Fibroblast of villous mesenchyme (primary cell): ENCODE results near the gene RBFOX2. TPM values are rescaled to one million over a fixed set of nuclear protein-coding genes. Genes with fewer than 3 reads are reported as not detected.
A peak's percentile ranks its signal among the peaks of the same experiment; 100 is the strongest.

Source experiments
- DNase-seq: peaks from one replicate; pipeline ENCODE4 v3.0.0-alpha.2; 2010; ENCODE audit warnings: low read depth
- H3K4me3 ChIP-seq: 2 replicates; pipeline ENCODE4 v1.5.1; 2011; ENCODE audit warnings: low read depth, mild to moderate bottlenecking, low read length
- total RNA-seq: library from RNA; depleted of rRNA; stranded (reverse); fragments of >200 nt; gene quantifications from 2 replicates; pipeline ENCODE4 v1.2.3, GENCODE V29; 2012
- TF ChIP-seq, protein P1 (sequence below): IDR thresholded peaks from 2 replicates; pipeline ENCODE4 v1.5.1; 2012; ENCODE audit warnings: low read depth, mild to moderate bottlenecking, low read length; ENCODE audit not compliant: insufficient read depth

Gene RBFOX2
- total RNA-seq, 1 donor, result 174 TPM

DNA sequence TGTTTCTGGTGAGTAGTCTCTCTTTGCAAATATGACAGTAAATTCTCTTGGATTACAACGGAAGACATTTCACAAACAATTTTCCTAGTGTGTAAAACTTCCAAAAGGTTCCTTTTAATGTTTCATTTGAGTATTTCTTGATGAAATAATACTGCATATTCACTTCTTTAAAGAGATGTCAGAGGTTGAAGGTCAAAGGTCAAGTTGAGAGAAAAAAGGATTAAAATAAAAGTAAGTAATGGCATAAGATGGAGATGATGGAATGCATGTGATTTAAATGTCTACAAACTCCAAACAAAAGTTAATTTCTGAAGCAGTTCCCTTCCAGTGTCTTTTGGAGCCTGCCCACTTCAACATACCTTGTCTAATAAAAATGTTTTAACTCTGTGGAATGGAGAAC lies 270.2 kb downstream of the RBFOX2 start:
- DNase-seq, result no peak
- TF ChIP-seq, protein P1, sequence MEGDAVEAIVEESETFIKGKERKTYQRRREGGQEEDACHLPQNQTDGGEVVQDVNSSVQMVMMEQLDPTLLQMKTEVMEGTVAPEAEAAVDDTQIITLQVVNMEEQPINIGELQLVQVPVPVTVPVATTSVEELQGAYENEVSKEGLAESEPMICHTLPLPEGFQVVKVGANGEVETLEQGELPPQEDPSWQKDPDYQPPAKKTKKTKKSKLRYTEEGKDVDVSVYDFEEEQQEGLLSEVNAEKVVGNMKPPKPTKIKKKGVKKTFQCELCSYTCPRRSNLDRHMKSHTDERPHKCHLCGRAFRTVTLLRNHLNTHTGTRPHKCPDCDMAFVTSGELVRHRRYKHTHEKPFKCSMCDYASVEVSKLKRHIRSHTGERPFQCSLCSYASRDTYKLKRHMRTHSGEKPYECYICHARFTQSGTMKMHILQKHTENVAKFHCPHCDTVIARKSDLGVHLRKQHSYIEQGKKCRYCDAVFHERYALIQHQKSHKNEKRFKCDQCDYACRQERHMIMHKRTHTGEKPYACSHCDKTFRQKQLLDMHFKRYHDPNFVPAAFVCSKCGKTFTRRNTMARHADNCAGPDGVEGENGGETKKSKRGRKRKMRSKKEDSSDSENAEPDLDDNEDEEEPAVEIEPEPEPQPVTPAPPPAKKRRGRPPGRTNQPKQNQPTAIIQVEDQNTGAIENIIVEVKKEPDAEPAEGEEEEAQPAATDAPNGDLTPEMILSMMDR, result no peak
- no peak overlapping the region for H3K4me3 ChIP-seq

DNA sequence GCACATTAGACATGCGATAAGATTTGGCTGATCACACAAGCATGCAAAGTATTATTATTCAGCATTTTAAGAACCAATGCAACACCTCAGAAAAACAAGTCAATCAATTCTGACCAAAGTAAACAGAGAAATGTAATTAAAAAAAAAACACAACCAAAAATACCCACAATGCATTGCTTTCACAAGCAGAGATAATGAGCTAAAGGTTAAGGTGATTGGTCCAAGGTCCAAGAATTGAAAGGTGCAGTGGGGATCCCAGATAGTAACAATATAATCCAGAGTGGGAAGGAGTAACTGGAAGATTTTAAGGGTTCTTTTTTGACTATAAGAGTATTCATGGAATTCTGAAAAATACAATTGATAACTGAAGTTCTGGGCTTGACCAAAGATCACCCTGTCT lies 271.9 kb downstream of the RBFOX2 start:
- no peak overlapping the region for H3K4me3 ChIP-seq
- DNase-seq, result no peak
- TF ChIP-seq, protein P1, result no peak

DNA sequence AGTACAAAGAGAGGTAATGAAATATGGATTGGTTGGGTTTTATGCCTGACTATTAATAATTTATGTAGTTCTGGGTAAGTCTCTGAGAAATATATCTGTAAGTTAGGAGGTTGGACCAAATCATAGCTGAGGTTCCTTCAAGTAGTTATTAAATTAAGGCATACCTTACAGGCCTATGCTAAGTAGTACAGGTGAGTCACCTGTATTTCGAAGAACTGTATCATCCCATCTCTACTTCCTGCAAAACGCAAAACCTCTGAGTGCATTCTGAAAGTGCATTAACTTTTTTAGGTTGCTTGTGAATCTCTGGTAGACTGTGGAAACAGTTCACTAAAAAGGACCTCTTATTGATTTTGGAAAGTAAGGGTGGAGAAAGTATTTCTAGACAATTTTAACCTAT lies 273.9 kb downstream of the RBFOX2 start:
- H3K4me3 ChIP-seq, result no peak overlapping the region
- DNase-seq, result no peak
- TF ChIP-seq, protein P1, result no peak

DNA sequence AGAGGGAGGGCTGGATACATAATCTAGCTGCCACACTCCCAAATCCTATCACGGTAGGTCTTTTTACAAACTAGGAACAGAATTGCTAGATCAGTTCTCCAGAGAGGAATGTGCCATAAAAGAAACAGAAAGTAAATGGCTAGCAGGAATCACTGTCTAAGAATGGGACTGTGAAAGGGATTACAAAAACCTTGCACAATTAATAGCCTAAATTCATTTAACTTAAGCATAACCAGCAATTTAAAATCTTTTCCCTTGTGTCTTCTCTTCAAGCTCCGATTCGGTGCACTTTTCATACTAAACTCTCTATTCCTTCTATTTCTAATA lies 275.8 kb downstream of the RBFOX2 start:
- TF ChIP-seq, protein P1, result no peak
- no peak overlapping the region for H3K4me3 ChIP-seq
- peak; percentile 44 for DNase-seq

DNA sequence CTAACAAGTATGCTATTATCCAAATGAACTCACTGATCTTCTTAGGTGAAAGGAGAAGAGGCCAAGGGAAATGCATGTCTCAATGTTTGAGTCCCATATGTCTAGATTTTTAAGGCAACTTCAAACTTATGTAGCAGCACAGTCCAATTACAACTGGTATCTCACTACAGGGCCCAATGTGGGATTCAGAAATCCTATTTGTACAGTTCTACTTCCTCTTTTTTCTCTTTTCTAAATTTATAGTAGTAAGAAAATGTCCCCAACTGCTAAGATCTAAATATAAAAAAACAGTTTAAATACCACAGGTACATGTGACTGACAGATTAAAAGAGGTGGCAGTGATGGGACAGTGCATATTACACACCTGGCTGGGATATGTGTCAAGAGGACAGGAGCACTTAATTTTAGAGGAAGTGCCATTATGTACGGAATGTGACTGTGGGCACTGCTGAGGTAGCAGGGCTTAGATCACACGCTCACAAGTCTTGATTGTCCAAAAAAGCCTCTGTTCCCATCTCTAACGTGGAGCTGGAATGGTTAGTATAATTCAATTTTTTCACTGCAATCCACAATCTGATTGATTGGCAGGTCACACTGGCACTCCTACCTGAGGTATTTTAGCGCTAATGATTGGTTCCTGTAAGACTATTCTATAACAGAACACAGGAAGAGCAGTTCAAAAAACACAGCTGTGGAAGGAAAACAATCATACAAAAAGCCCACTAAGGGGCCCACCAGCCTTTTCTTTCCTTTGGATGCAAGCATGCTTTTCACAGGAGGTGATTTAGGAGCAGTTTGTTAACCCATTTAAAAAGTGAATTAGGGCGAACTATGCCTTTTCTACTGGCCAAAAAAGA lies 276.4 kb downstream of the RBFOX2 start:
- H3K4me3 ChIP-seq, result no peak overlapping the region
- TF ChIP-seq, protein P1, result no peak

DNA sequence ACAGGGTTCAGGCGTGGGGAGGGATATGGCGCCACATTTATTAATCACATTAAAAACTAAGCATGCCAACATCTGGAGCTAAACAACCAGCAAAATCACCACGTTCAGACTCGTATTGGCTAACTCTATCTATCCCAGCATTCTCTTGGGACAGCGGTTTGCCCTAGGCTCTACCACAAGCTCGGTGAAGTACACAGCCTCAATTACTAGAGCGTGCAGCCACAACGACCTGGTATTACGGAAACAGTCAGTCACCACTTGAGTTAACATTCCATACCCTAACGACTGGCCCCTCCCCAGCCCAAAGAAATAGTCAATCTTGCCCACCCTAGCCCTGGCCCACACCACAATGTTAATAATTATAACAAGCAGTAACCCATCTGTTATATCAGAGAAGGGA lies 278.8 kb downstream of the RBFOX2 start:
- no peak overlapping the region for H3K4me3 ChIP-seq
- no peak for DNase-seq
- TF ChIP-seq, protein P1, result no peak

More for the DNA sequence above, 276.4 kb downstream of the RBFOX2 start:
- no peak for DNase-seq
